Fibroblast of lung (primary cell): ENCODE measurements around the gene DPP7.

Experiments
- EZH2 ChIP-seq: IDR thresholded peaks from 2 replicates; pipeline ENCODE4 v1.5.1; 2012; ENCODE audit warnings: low read length, control low read depth, mild to moderate bottlenecking; ENCODE audit errors: missing control alignments
- TF ChIP-seq, protein P1 (sequence below), 2 donors: IDR thresholded peaks in 1 of 2; conservative IDR thresholded peaks in 1 of 2; 1 replicate in 1 of 2; 2 replicates in 1 of 2; pipeline ENCODE4 v1.5.1; 2011 to 2012; ENCODE audit warnings: low read length in 2 of 2, control low read depth in 1 of 2, inconsistent platforms in 1 of 2, low read depth in 1 of 2, mild to moderate bottlenecking in 1 of 2

DNA sequence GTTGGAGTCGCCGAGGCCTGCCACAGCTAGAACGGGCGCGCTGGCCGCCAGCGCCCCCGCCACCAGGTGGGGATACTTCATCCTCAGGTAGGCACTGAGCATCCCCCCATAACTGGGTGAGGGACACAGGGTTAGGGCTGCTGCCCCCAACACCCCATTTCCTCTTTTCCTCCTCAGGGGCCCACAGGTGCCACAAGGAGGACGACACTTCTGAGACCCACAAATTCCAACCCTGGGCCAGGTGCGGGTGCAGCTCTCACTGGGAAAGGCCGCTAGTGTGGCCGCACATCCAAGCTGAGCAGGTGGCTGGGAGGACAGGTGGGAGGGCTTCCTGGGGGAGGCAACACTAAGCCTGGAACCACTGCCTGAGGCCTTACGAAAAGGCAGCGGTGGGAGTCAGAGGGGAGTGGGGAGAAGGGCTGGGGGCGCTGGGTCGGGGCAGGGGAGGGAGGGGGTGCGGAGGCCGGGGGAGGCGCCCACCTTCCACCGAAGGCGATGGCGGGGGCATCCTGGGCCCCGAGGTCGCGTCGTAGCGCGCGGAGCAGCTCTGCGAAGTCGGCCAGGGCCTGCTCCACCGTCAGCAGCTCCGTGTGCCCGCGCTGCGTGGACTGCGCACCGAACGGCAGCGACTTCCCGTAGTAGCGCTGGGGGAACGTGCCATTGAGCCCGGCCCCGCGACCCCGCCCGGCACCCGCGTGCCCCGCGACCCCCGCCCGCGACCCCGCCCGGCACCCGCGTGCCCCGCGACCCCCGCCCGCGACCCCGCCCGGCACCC lies 961 bp downstream of the DPP7 start:
- TF ChIP-seq, protein P1, sequence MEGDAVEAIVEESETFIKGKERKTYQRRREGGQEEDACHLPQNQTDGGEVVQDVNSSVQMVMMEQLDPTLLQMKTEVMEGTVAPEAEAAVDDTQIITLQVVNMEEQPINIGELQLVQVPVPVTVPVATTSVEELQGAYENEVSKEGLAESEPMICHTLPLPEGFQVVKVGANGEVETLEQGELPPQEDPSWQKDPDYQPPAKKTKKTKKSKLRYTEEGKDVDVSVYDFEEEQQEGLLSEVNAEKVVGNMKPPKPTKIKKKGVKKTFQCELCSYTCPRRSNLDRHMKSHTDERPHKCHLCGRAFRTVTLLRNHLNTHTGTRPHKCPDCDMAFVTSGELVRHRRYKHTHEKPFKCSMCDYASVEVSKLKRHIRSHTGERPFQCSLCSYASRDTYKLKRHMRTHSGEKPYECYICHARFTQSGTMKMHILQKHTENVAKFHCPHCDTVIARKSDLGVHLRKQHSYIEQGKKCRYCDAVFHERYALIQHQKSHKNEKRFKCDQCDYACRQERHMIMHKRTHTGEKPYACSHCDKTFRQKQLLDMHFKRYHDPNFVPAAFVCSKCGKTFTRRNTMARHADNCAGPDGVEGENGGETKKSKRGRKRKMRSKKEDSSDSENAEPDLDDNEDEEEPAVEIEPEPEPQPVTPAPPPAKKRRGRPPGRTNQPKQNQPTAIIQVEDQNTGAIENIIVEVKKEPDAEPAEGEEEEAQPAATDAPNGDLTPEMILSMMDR (conservative IDR thresholded peaks at IDR 0.05 in 1 of 2, IDR thresholded peaks at IDR 0.05 in 1 of 2; ENCODE audit: low read depth in 1 of 2, low read length in 2 of 2) = no peak
- no peak for TF ChIP-seq EZH2
